PFSK-1 (cell line): ENCODE results near the gene SHF.

Source experiments
- POLR2AphosphoS5 ChIP-seq: IDR thresholded peaks from 2 replicates; pipeline ENCODE4 v1.6.1; 2012; ENCODE audit warnings: low read depth, mild to moderate bottlenecking, control low read depth, low read length, moderate library complexity
- REST ChIP-seq, 2 experiments: IDR thresholded peaks; 2 replicates each; pipeline versions ENCODE4 v1.6.1 to v1.8.0; 2011 to 2012; ENCODE audit warnings: low read depth in 2 of 2, low read length in 2 of 2, control low read depth in 1 of 2, inconsistent platforms in 1 of 2, mild to moderate bottlenecking in 1 of 2, moderate library complexity in 1 of 2; ENCODE audit not compliant: insufficient read depth in 1 of 2
- SIN3A ChIP-seq: IDR thresholded peaks from 2 replicates; pipeline ENCODE4 v1.6.1; 2012; ENCODE audit warnings: mild to moderate bottlenecking, low read length, moderate library complexity, borderline replicate concordance; ENCODE audit not compliant: insufficient read depth
- TAF1 ChIP-seq: IDR thresholded peaks from 2 replicates; pipeline ENCODE4 v1.6.1; 2012; ENCODE audit warnings: low read length, control low read depth, borderline replicate concordance; ENCODE audit not compliant: insufficient read depth

GRCh38 chr15:45157974-45158373 lies 29.8 kb downstream of the SHF start:
- no peak for TF ChIP-seq TAF1
- TF ChIP-seq REST (IDR thresholded peaks at IDR 0.05; ENCODE audit: insufficient read depth in 1 of 2, low read depth in 2 of 2, low read length in 2 of 2), result no peak
- TF ChIP-seq POLR2AphosphoS5, result no peak
- no peak for TF ChIP-seq SIN3A
